ENCODE results near the gene CARD9.
"Not testable (repeated sequence)": the region's sequence is repeated elsewhere in the genome, so short reads cannot be mapped to it uniquely, and the experiment has no call there.

Gene CARD9

GRCh38 chr9:136321561-136321960, 51.9 kb downstream of the CARD9 start (continued):
- TF ChIP-seq REST (tag by site-specific recombination; IDR thresholded peaks at IDR 0.05) (no peak), ZNF664 (tag by site-specific recombination; IDR thresholded peaks at IDR 0.05) (no peak), ZNF404 (tag by site-specific recombination; IDR thresholded peaks at IDR 0.05) (no peak), ZNF776 (tag by site-specific recombination; IDR thresholded peaks at IDR 0.05; ENCODE audit: borderline replicate concordance) (no peak)

GRCh38 chr9:136320972-136321371, 52.5 kb downstream of the CARD9 start:
- H3K4me1 ChIP-seq (ENCODE audit: control insufficient read depth, insufficient read depth, low read length); H3K27ac ChIP-seq (ENCODE audit: extremely low read depth, low read depth, low read length); H3K4me3 ChIP-seq (ENCODE audit: low read depth, low read length); POLR2A ChIA-PET; H3K9me3 ChIP-seq (ENCODE audit: control insufficient read depth, insufficient read depth, low read depth, low read length); H3K36me3 ChIP-seq (ENCODE audit: control insufficient read depth in 2 of 2, insufficient read depth in 1 of 2, low read length in 2 of 2): not testable (repeated sequence)
- CTCF ChIA-PET: interaction anchor here (0.7 to 1.5 kb wide), 3 partner anchors 9 to 41 kb away, joined by 3 to 5 read pairs (median 5); no protein-coding TSS in a partner anchor
- TF ChIP-seq ZNF248 (tag by site-specific recombination; IDR thresholded peaks at IDR 0.05) (0 out of 2 replicates have a peak, but pooled peaks have one; percentile 32), ZNF280D (tag by site-specific recombination; IDR thresholded peaks at IDR 0.05) (peak; percentile 86), SETDB1 (IDR thresholded peaks at IDR 0.05; ENCODE audit: insufficient read length, low read length) (peak; percentile 44), ZNF580 (tag by site-specific recombination; IDR thresholded peaks at IDR 0.05) (peak; percentile 73), ZSCAN5A (tag by site-specific recombination; IDR thresholded peaks at IDR 0.05) (0 out of 2 replicates have a peak, but pooled peaks have one; percentile 10)

GRCh38 chr9:136319955-136320354, 53.5 kb downstream of the CARD9 start:
- H3K4me1 ChIP-seq (ENCODE audit: control insufficient read depth, insufficient read depth, low read length); POLR2A ChIA-PET; H3K4me3 ChIP-seq (ENCODE audit: low read depth, low read length); H3K27ac ChIP-seq (ENCODE audit: extremely low read depth, low read depth, low read length); H3K9me3 ChIP-seq (ENCODE audit: control insufficient read depth, insufficient read depth, low read depth, low read length); H3K36me3 ChIP-seq (ENCODE audit: control insufficient read depth in 2 of 2, insufficient read depth in 1 of 2, low read length in 2 of 2): not testable (repeated sequence)
- peak; percentile 77; the same call in 1 of the 2 replicates for TF ChIP-seq ZNF280D (tag by site-specific recombination; IDR thresholded peaks at IDR 0.05)
- TF ChIP-seq ZNF580 (tag by site-specific recombination; IDR thresholded peaks at IDR 0.05): 0 out of 2 replicates have a peak, but pooled peaks have one; percentile 54
- peak; percentile 98 for TF ChIP-seq ZNF146 (tag by site-specific recombination; IDR thresholded peaks at IDR 0.05)
- CTCF ChIA-PET: interaction anchor here (0.7 kb wide), 2 partner anchors 42 to 176 kb away, joined by 3 to 5 read pairs; no protein-coding TSS in a partner anchor

- CTCF ChIA-PET: interaction anchor here (0.7 kb wide), 1 partner anchor 176 kb away, joined by 5 read pairs; no protein-coding TSS in a partner anchor
- H3K27ac ChIP-seq (ENCODE audit: extremely low read depth, low read depth, low read length); POLR2A ChIA-PET: not testable (repeated sequence)
Observed at GRCh38 chr9:136319244-136319643, 54.2 kb downstream of the CARD9 start.

More at GRCh38 chr9:136319244-136319643, 54.2 kb downstream of the CARD9 start:
- not testable (repeated sequence) for H3K4me1 ChIP-seq (ENCODE audit: control insufficient read depth, insufficient read depth, low read length); H3K9me3 ChIP-seq (ENCODE audit: control insufficient read depth, insufficient read depth, low read depth, low read length); H3K36me3 ChIP-seq (ENCODE audit: control insufficient read depth in 2 of 2, insufficient read depth in 1 of 2, low read length in 2 of 2); H3K4me3 ChIP-seq (ENCODE audit: low read depth, low read length)

All from HEK293 (cell line).